Measurements from ENCODE around the gene ABCF2.

DNA sequence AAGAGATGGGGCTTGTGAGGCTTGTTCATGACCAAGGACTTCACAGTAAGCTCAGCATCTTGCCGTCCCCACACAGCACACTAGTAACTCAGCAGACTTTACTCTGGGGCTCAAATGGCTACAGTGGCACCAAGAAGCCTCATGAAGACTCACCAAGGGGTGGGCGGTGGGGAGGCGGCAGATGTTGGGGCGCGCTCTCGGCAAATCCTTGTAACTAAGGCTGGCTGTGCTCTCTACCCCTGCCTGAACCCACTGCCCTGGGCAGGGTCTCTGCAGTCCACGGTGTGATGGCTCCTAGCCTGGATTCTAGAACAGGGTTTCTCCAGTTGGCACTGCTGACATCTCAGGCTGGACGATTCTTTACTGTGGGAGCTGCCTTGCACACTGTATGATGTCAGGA is 33.9 kb upstream of the ABCF2 start:
- TF ChIP-seq, protein P1, sequence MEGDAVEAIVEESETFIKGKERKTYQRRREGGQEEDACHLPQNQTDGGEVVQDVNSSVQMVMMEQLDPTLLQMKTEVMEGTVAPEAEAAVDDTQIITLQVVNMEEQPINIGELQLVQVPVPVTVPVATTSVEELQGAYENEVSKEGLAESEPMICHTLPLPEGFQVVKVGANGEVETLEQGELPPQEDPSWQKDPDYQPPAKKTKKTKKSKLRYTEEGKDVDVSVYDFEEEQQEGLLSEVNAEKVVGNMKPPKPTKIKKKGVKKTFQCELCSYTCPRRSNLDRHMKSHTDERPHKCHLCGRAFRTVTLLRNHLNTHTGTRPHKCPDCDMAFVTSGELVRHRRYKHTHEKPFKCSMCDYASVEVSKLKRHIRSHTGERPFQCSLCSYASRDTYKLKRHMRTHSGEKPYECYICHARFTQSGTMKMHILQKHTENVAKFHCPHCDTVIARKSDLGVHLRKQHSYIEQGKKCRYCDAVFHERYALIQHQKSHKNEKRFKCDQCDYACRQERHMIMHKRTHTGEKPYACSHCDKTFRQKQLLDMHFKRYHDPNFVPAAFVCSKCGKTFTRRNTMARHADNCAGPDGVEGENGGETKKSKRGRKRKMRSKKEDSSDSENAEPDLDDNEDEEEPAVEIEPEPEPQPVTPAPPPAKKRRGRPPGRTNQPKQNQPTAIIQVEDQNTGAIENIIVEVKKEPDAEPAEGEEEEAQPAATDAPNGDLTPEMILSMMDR (IDR thresholded peaks at IDR 0.05) = no peak
- no peak for TF ChIP-seq POLR2A (IDR thresholded peaks at IDR 0.05)
